CD4-positive, alpha-beta T cell treated with Interleukin-6 for 4 hours (primary cell): Measurements from ENCODE around the gene TYMS.

Experiments
- DNase-seq: peaks from one replicate; pipeline ENCODE4 v3.0.0-alpha.2; 2020; ENCODE audit warnings: mixed read lengths

TYMS gene

GRCh38 chr18:713135-713490 is 55.7 kb downstream of the TYMS start:
- no peak for DNase-seq

GRCh38 chr18:715626-716025 is 58.2 kb downstream of the TYMS start:
- DNase-seq, result no peak

GRCh38 chr18:717003-717402 is 59.5 kb downstream of the TYMS start:
- DNase-seq, result no peak
